ENCODE data around the gene PRMT9.

- no peak for TF ChIP-seq EZH2 (IDR thresholded peaks at IDR 0.05; ENCODE audit: borderline replicate concordance, insufficient read depth, low read depth, low read length, poor library complexity, severe bottlenecking)
- no peak for TF ChIP-seq CTCF (IDR thresholded peaks at IDR 0.05)
Observed at GRCh38 chr4:147678796-147679549, 5.0 kb downstream of the PRMT9 start.

Data from B cell (primary cell).